Measurements from ENCODE around the gene BTBD9.

GRCh38 chr6:38658418-38659167 lies 18.9 kb upstream of the BTBD9 start:
- TF ChIP-seq CTCF (IDR thresholded peaks at IDR 0.05) (no peak), POLR2A (IDR thresholded peaks at IDR 0.05) (no peak), EP300 (IDR thresholded peaks at IDR 0.05) (no peak), POLR2AphosphoS5 (IDR thresholded peaks at IDR 0.05) (no peak)
